ENCODE results near the gene KCNN4.
"Not testable (repeated sequence)": the region's sequence is repeated elsewhere in the genome, so short reads cannot be mapped to it uniquely, and the experiment has no call there.

KCNN4 gene

GRCh38 chr19:43798546-43799409, 18.0 kb upstream of the KCNN4 start:
- DNase-seq: peak; percentile 89

GRCh38 chr19:43798026-43798545, 17.3 kb upstream of the KCNN4 start:
- no peak for DNase-seq

GRCh38 chr19:43797556-43797955, 16.8 kb upstream of the KCNN4 start:
- DNase-seq: no peak

GRCh38 chr19:43797118-43797517, 16.3 kb upstream of the KCNN4 start:
- DNase-seq: no peak

GRCh38 chr19:43790587-43790986, 9.8 kb upstream of the KCNN4 start:
- no peak for DNase-seq

- DNase-seq: no peak
Measured at GRCh38 chr19:43789029-43789428, 8.3 kb upstream of the KCNN4 start.

- DNase-seq: no peak
Measured at GRCh38 chr19:43786665-43787064, 5.9 kb upstream of the KCNN4 start.

- DNase-seq: peak; percentile 78
Measured at GRCh38 chr19:43784981-43785808, 4.4 kb upstream of the KCNN4 start.

- peak; percentile 89 for DNase-seq
Measured at GRCh38 chr19:43784241-43784980, 3.6 kb upstream of the KCNN4 start.

GRCh38 chr19:43783636-43784035, 2.9 kb upstream of the KCNN4 start:
- DNase-seq: no peak

- DNase-seq: no peak
Measured at GRCh38 chr19:43782689-43783231, 2.0 kb upstream of the KCNN4 start.

- DNase-seq: no peak
Measured at GRCh38 chr19:43782311-43782660, 1.5 kb upstream of the KCNN4 start.

GRCh38 chr19:43781630-43782310, 997 bp upstream of the KCNN4 start:
- DNase-seq: no peak

- DNase-seq: no peak
Measured at GRCh38 chr19:43779820-43780219, 953 bp downstream of the KCNN4 start.

- DNase-seq: no peak
Measured at GRCh38 chr19:43779147-43779819, 1.5 kb downstream of the KCNN4 start.

- no peak for DNase-seq
Measured at GRCh38 chr19:43778651-43779050, 2.1 kb downstream of the KCNN4 start.

- DNase-seq: peak; percentile 74
Measured at GRCh38 chr19:43777163-43777695, 3.5 kb downstream of the KCNN4 start.

GRCh38 chr19:43776286-43776685, 4.5 kb downstream of the KCNN4 start:
- DNase-seq: peak; percentile 87

- no peak for DNase-seq
Measured at GRCh38 chr19:43775299-43775890, 5.4 kb downstream of the KCNN4 start.

- DNase-seq: not testable (repeated sequence)
Measured at GRCh38 chr19:43774940-43775258, 5.9 kb downstream of the KCNN4 start.

All from activated effector memory CD4-positive, alpha-beta T cell treated with anti-CD3 and anti-CD28 coated beads, Interleukin-2, amount 50 U/mL, for 16 hours (primary cell).